K562 (cell line): ENCODE measurements around the gene CEP72. TPM values are rescaled to one million over a fixed set of nuclear protein-coding genes. Genes with fewer than 3 reads are reported as not detected.
A peak's percentile ranks its signal among the peaks of the same experiment; 100 is the strongest.
"Not testable (repeated sequence)": the region's sequence is repeated elsewhere in the genome, so short reads cannot be mapped to it uniquely, and the experiment has no call there.

Experiments
- ATAC-seq: fragments of 200-7000 bp; cut with Tn5 transposase; 3 replicates; pipeline ENCODE4 v1.9.1; 2020; ENCODE audit warnings: moderate library complexity
- BruUV-seq: library from RNA; stranded (reverse); fragments of 400-500 nt; replicated peaks from 2 replicates; lab custom pipeline; 2021; lab: Mats Ljungman, UMichigan
- CTCF ChIA-PET: fragments of 300-600 bp; formaldehyde crosslinking; extraction: SDS; loops from one replicate; lab custom pipeline; 2021; ENCODE audit warnings: low intra/inter-chr PET ratio; lab: Yijun Ruan, JAX
- POLR2A ChIA-PET: fragments of 300-600, 350-650 bp; sonication (Branson Sonifier 250); formaldehyde crosslinking; extraction: SDS; loops from one replicate; lab custom pipeline; 2021; ENCODE audit warnings: antibody characterized with exemption, inconsistent platforms; lab: Yijun Ruan, JAX
- DNase-seq, 4 experiments: peaks; one replicate each; pipeline versions ENCODE4 v3.0.0 to v3.0.0-alpha.2; 2011 to 2018; ENCODE audit warnings: low spot score in 3 of 4, mixed read lengths in 3 of 4; ENCODE audit errors: extremely low read depth in 1 of 4
- FAIRE-seq: peaks from 2 replicates; lab custom pipeline; 2011; peaks lifted over from hg19 to GRCh38; lab: Jason Lieb, UNC
- H2AFZ ChIP-seq: 2 replicates; pipeline ENCODE4 v1.6.0; 2011; ENCODE audit warnings: low read depth, low read length, control low read depth, inconsistent platforms
- H3K27ac ChIP-seq: fragments of 200-600 bp; 3 replicates; pipeline ENCODE4 v1.8.0; 2011; ENCODE audit warnings: low read depth, mild to moderate bottlenecking, control low read depth, inconsistent platforms, low read length, moderate library complexity, mixed read lengths; ENCODE audit errors: extremely low read depth
- H3K27me3 ChIP-seq, 2 experiments: fragments of 300-600 bp in 1 of 2; 2 replicates in 1 of 2; 3 replicates in 1 of 2; pipeline versions ENCODE4 v1.6.0 to v1.8.0; 2011; ENCODE audit warnings: inconsistent platforms in 2 of 2, low read length in 2 of 2, mild to moderate bottlenecking in 1 of 2, mixed read lengths in 1 of 2, moderate library complexity in 1 of 2; ENCODE audit not compliant: control insufficient read depth in 2 of 2, insufficient read depth in 2 of 2
- H3K36me3 ChIP-seq: fragments of 300-600 bp; 3 replicates; pipeline ENCODE4 v1.8.0; 2011; ENCODE audit warnings: mild to moderate bottlenecking, low read length, inconsistent platforms; ENCODE audit not compliant: control insufficient read depth, insufficient read depth
- H3K4me1 ChIP-seq, 2 experiments: fragments of 200-600 bp in 1 of 2; replicated peaks in 1 of 2; 2 replicates in 1 of 2; 3 replicates in 1 of 2; pipeline versions ENCODE4 v1.5.1 to v1.8.0; 2011; ENCODE audit warnings: inconsistent platforms in 2 of 2, low read length in 2 of 2, mild to moderate bottlenecking in 1 of 2, mixed read lengths in 1 of 2, moderate library complexity in 1 of 2; ENCODE audit not compliant: control insufficient read depth in 2 of 2, insufficient read depth in 2 of 2
- H3K4me2 ChIP-seq: 2 replicates; pipeline ENCODE4 v1.6.1; 2011; ENCODE audit warnings: low read length, control low read depth, inconsistent platforms, mixed read lengths; ENCODE audit not compliant: insufficient read depth
- H3K4me3 ChIP-seq: fragments of 200-600 bp; sonication (generic), shearing (Covaris generic); 2 replicates; pipeline ENCODE4 v1.5.1; 2016; ENCODE audit warnings: control low read depth, inconsistent platforms
- H3K79me2 ChIP-seq: fragments of 200-600 bp; 3 replicates; pipeline ENCODE4 v1.8.0; 2011; ENCODE audit warnings: low read length, inconsistent platforms; ENCODE audit not compliant: control insufficient read depth, insufficient read depth
- H3K9ac ChIP-seq, 2 experiments: 2 replicates each; pipeline versions ENCODE4 v1.6.0 to v1.6.1; 2011; ENCODE audit warnings: low read depth in 2 of 2, low read length in 2 of 2, control low read depth in 1 of 2, inconsistent platforms in 1 of 2, mild to moderate bottlenecking in 1 of 2, mixed read lengths in 1 of 2; ENCODE audit not compliant: insufficient read depth in 1 of 2
- H3K9me1 ChIP-seq: one replicate; pipeline ENCODE4 v1.6.0; 2011; ENCODE audit warnings: inconsistent platforms, mild to moderate bottlenecking, low read length, moderate library complexity; ENCODE audit not compliant: control insufficient read depth, insufficient read depth
- H3K9me3 ChIP-seq: replicated peaks from 2 replicates; pipeline ENCODE4 v1.5.1; 2011; ENCODE audit warnings: low read depth, low read length, inconsistent platforms; ENCODE audit not compliant: control insufficient read depth, insufficient read depth
- H4K20me1 ChIP-seq: replicated peaks from 2 replicates; pipeline ENCODE4 v1.6.1; 2011; ENCODE audit warnings: low read length, inconsistent platforms, mixed read lengths; ENCODE audit not compliant: control insufficient read depth, insufficient read depth
- CHCHD3 ChIP-seq: fragments of 250-450 bp; sonication (Bioruptor Pico); IDR thresholded peaks from 2 replicates; pipeline ENCODE4 v2.1.2; 2022; ENCODE audit warnings: mild to moderate bottlenecking
- FOS ChIP-seq: IDR thresholded peaks from 3 replicates; pipeline ENCODE4 v1.6.1; 2011; ENCODE audit not compliant: insufficient read length; ENCODE audit errors: extremely low read depth
- NFYB ChIP-seq: IDR thresholded peaks from 2 replicates; pipeline ENCODE4 v1.6.1; 2011; ENCODE audit warnings: mild to moderate bottlenecking, moderate library complexity; ENCODE audit not compliant: insufficient read length; ENCODE audit errors: extremely low read depth
- ZBTB1 ChIP-seq: sonication (generic); formaldehyde crosslinking; IDR thresholded peaks from 2 replicates; pipeline ENCODE4 v1.8.1; 2023; ENCODE audit warnings: missing genetic modification reagents, low read depth, mild to moderate bottlenecking, borderline replicate concordance
- ZNF124 ChIP-seq: sonication (generic); formaldehyde crosslinking; IDR thresholded peaks from 2 replicates; pipeline ENCODE4 v1.8.1; 2022; ENCODE audit warnings: missing genetic modification reagents
- ZNF408 ChIP-seq: fragments of 250-450 bp; sonication (Bioruptor Pico); IDR thresholded peaks from 2 replicates; pipeline ENCODE4 v1.4.0; 2020; ENCODE audit warnings: low read depth, mild to moderate bottlenecking, moderate library complexity
- WGBS: fragments of 100-300 bp; shearing (Covaris generic); methylation state at CpG from one replicate; pipeline ENCODE4 v1.1.6; 2016; ENCODE audit warnings: low coverage, mixed read lengths; ENCODE audit not compliant: insufficient coverage; ENCODE audit errors: missing lambda C conversion rate; 5-methylcytosine and 5-hydroxymethylcytosine counted together
- in situ Hi-C: fragments of 300-500 bp; cut with MboI; formaldehyde crosslinking; loops from 4 replicates; pipeline ENCODE4 v1.15.0; 2018; ENCODE audit warnings: inconsistent platforms, mixed read lengths
- intact Hi-C: fragments of 100-400 bp; cut with micrococcal nuclease; formaldehyde crosslinking; loops from 2 replicates; pipeline ENCODE4 v1.14.2; 2022
- polyA plus RNA-seq, 8 experiments: library from polyadenylated mRNA; depleted of rRNA in 4 of 8; stranded (reverse) in 5 of 8; unstranded in 3 of 8; fragments of >200 nt; fragmentation: Nextera tagmentation in 2 of 8; fragmentation: Illumina TruSeq in 1 of 8; extraction: Ambion mirVana in 2 of 8; extraction: Trizol in 1 of 8; gene quantifications; 2 replicates each; pipeline versions ENCODE4 v1.2.1 to v1.2.3, GENCODE V29; 2011 to 2014; ENCODE audit warnings: inconsistent platforms in 1 of 8, missing spikeins in 1 of 8
- total RNA-seq, 7 experiments: library from RNA; depleted of rRNA in 6 of 7; stranded (reverse); fragments of >200 nt in 6 of 7; fragmentation: Illumina TruSeq in 2 of 7; extraction: Trizol in 2 of 7; gene quantifications; 2 replicates each; pipeline versions ENCODE4 v1.2.1 to v1.2.3, GENCODE V29; 2011 to 2021; ENCODE audit warnings: low replicate concordance in 1 of 7
- TF ChIP-seq, protein P1 (sequence below): fragments of 450-650 bp; IDR thresholded peaks from 2 replicates; pipeline ENCODE4 v1.6.1; 2018; ENCODE audit not compliant: partially characterized antibody
- TF ChIP-seq, protein P2 (sequence below): fragments of 250-450 bp; sonication (Bioruptor Pico); IDR thresholded peaks from 2 replicates; pipeline ENCODE4 v1.5.0; 2020; ENCODE audit warnings: mild to moderate bottlenecking, borderline replicate concordance

Gene CEP72
- total and polyA plus RNA-seq, 9 of the 15 experiments (the other 6 are each of a cell fraction or from before 2014, with no cell fraction given): 0.89 to 38.1 (median 14.2) TPM

- in situ Hi-C loops, H4K20me1 ChIP-seq, H3K4me3 ChIP-seq, FAIRE-seq, BruUV-seq, H3K36me3 ChIP-seq, H3K79me2 ChIP-seq, H3K9me1 ChIP-seq, H3K27ac ChIP-seq, H3K4me2 ChIP-seq, intact Hi-C loops, H3K4me1 ChIP-seq, H3K9me3 ChIP-seq, DNase-seq, CTCF ChIA-PET: not testable (repeated sequence)
- Histone ChIP-seq H3K27me3 (peaks cover 43 to 53% of the 10 kb centered on the region in 2 experiments), H2AFZ (0 out of 2 replicates have a peak overlapping the region, but pooled peaks have one; percentile 25)
- peak; percentile 54 for ATAC-seq
- WGBS: 0% methylated on average over 3 of the region's 3 CpGs
- POLR2A ChIA-PET: interaction anchor here (0.7 kb wide), 1 partner anchor 8 kb away, joined by 3 read pairs; no protein-coding TSS in a partner anchor
- TF ChIP-seq FOS (peak; percentile 24), NFYB (peak; percentile 69)
- TF ChIP-seq, all 486 proteins: peak for 2; not testable (repeated sequence) for 484
- H3K9ac ChIP-seq: not testable (repeated sequence)
These were observed 29.7 kb upstream of the CEP72 start for GRCh38 chr5:582445-582844.

GRCh38 chr5:582936-583635 is 29.1 kb upstream of the CEP72 start:
- ChIA-PET CTCF (no interaction called here), POLR2A (interaction anchor here (0.7 kb wide), 1 partner anchor 7 kb away, joined by 3 read pairs; no protein-coding TSS in a partner anchor)
- DNase-seq: no peak
- FAIRE-seq: no peak
- intact Hi-C loops (no loop called here), in situ Hi-C loops (no loop called here)
- Histone ChIP-seq H3K9me3 (no peaks in the 10 kb centered on the region), H3K4me2 (no peak overlapping the region), H3K36me3 (no peaks in the 10 kb centered on the region), H3K9ac (no peak overlapping the region), H3K4me3 (no peak overlapping the region), H3K9me1 (no peaks in the 10 kb centered on the region), H2AFZ (no peak overlapping the region), H3K4me1 (no peaks in the 10 kb centered on the region), H3K27me3 (peaks cover 43 to 59% of the 10 kb centered on the region in 2 experiments), H4K20me1 (no peaks in the 10 kb centered on the region; the same call in 1 of the 2 replicates), H3K79me2 (no peaks in the 10 kb centered on the region), H3K27ac (no peak overlapping the region)
- WGBS: 3% methylated on average over 24 of the region's 24 CpGs
- BruUV-seq: no TSS peak
- no peak for ATAC-seq
- TF ChIP-seq ZBTB1 (CRISPR knock-in tag) (no peak), ZNF124 (no peak), CHCHD3 (no peak), ZNF408 (CRISPR knock-in tag) (no peak)
- TF ChIP-seq, protein P1, sequence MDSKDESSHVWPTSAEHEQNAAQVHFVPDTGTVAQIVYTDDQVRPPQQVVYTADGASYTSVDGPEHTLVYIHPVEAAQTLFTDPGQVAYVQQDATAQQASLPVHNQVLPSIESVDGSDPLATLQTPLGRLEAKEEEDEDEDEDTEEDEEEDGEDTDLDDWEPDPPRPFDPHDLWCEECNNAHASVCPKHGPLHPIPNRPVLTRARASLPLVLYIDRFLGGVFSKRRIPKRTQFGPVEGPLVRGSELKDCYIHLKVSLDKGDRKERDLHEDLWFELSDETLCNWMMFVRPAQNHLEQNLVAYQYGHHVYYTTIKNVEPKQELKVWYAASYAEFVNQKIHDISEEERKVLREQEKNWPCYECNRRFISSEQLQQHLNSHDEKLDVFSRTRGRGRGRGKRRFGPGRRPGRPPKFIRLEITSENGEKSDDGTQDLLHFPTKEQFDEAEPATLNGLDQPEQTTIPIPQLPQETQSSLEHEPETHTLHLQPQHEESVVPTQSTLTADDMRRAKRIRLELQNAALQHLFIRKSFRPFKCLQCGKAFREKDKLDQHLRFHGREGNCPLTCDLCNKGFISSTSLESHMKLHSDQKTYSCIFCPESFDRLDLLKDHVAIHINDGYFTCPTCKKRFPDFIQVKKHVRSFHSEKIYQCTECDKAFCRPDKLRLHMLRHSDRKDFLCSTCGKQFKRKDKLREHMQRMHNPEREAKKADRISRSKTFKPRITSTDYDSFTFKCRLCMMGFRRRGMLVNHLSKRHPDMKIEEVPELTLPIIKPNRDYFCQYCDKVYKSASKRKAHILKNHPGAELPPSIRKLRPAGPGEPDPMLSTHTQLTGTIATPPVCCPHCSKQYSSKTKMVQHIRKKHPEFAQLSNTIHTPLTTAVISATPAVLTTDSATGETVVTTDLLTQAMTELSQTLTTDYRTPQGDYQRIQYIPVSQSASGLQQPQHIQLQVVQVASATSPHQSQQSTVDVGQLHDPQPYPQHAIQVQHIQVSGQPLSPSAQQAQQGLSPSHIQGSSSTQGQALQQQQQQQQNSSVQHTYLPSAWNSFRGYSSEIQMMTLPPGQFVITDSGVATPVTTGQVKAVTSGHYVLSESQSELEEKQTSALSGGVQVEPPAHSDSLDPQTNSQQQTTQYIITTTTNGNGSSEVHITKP: no peak
- TF ChIP-seq, protein P2, sequence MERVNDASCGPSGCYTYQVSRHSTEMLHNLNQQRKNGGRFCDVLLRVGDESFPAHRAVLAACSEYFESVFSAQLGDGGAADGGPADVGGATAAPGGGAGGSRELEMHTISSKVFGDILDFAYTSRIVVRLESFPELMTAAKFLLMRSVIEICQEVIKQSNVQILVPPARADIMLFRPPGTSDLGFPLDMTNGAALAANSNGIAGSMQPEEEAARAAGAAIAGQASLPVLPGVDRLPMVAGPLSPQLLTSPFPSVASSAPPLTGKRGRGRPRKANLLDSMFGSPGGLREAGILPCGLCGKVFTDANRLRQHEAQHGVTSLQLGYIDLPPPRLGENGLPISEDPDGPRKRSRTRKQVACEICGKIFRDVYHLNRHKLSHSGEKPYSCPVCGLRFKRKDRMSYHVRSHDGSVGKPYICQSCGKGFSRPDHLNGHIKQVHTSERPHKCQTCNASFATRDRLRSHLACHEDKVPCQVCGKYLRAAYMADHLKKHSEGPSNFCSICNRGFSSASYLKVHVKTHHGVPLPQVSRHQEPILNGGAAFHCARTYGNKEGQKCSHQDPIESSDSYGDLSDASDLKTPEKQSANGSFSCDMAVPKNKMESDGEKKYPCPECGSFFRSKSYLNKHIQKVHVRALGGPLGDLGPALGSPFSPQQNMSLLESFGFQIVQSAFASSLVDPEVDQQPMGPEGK (CRISPR knock-in tag): no peak
